Fibroblast of villous mesenchyme (primary cell): ENCODE measurements around the gene ARX. TPM values are rescaled to one million over a fixed set of nuclear protein-coding genes. Genes with fewer than 3 reads are reported as not detected.

Source experiments
- DNase-seq: peaks from one replicate; pipeline ENCODE4 v3.0.0-alpha.2; 2010; ENCODE audit warnings: low read depth
- H3K4me3 ChIP-seq: 2 replicates; pipeline ENCODE4 v1.5.1; 2011; ENCODE audit warnings: low read depth, mild to moderate bottlenecking, low read length
- total RNA-seq: library from RNA; depleted of rRNA; stranded (reverse); fragments of >200 nt; gene quantifications from 2 replicates; pipeline ENCODE4 v1.2.3, GENCODE V29; 2012
- TF ChIP-seq, protein P1 (sequence below): IDR thresholded peaks from 2 replicates; pipeline ENCODE4 v1.5.1; 2012; ENCODE audit warnings: low read depth, mild to moderate bottlenecking, low read length; ENCODE audit not compliant: insufficient read depth

The ARX gene
- total RNA-seq, 1 donor: not detected

DNA sequence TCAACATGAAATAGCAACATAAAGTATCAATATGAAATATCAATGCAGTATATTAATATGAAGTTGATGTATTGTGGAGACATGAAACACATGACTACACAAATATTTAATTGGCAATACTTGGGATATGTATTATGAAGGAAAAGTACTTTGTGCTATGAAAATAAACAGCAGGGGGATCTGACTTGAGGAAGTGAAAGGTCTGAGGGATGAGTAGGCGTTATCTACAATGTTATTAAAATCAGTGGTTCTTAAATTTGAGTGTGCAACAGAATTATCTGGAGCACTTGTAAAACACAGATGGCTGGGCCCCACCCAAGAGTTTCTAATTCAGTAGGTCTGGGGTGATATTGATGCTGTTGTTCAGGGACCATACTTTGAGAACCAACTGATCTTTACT is 27.4 kb upstream of the ARX start:
- TF ChIP-seq, protein P1, sequence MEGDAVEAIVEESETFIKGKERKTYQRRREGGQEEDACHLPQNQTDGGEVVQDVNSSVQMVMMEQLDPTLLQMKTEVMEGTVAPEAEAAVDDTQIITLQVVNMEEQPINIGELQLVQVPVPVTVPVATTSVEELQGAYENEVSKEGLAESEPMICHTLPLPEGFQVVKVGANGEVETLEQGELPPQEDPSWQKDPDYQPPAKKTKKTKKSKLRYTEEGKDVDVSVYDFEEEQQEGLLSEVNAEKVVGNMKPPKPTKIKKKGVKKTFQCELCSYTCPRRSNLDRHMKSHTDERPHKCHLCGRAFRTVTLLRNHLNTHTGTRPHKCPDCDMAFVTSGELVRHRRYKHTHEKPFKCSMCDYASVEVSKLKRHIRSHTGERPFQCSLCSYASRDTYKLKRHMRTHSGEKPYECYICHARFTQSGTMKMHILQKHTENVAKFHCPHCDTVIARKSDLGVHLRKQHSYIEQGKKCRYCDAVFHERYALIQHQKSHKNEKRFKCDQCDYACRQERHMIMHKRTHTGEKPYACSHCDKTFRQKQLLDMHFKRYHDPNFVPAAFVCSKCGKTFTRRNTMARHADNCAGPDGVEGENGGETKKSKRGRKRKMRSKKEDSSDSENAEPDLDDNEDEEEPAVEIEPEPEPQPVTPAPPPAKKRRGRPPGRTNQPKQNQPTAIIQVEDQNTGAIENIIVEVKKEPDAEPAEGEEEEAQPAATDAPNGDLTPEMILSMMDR: no peak
- no peak for DNase-seq
- no peak overlapping the region for H3K4me3 ChIP-seq

DNA sequence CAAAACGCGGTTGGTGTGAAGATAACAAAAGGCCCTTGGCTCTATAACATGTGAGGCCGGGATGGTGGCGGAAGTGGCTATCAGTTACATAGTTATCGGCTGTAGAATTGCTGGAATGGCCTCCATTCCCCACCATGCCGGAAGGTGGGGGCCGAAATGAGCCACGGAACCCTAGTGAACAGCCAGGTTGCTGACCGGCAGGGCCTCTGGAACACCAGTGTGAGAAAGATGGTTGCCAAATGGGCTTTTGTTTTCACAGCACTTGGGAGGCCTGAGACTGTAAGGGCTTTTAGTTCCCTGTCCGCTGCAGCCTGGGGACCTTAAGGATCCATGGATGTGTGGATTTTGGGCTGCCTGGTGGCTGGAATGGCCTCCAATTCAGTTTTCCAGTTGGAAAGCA is 23.3 kb upstream of the ARX start:
- no peak overlapping the region for H3K4me3 ChIP-seq
- no peak for DNase-seq
- TF ChIP-seq, protein P1: no peak

DNA sequence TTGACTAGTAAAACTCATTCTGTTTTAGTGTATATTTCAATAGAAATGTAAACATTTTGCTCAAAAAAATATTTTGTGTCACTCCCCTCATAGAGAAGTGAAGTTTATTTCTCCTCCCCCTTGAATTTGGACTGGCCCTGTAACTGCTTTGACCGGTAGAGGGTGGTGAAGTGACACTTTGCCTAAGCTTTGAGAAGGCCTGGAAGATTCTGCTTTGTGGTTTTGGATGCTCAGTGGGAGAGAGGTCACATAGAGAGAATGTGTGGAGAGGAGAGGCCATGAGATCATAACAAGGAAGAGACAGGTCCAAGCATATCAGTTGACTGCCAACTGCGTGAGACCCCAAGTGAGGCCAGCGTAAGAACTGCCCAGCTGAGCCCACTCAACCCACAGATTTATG is 19.1 kb upstream of the ARX start:
- TF ChIP-seq, protein P1: peak; percentile 29
- DNase-seq: no peak
- H3K4me3 ChIP-seq: no peak overlapping the region

DNA sequence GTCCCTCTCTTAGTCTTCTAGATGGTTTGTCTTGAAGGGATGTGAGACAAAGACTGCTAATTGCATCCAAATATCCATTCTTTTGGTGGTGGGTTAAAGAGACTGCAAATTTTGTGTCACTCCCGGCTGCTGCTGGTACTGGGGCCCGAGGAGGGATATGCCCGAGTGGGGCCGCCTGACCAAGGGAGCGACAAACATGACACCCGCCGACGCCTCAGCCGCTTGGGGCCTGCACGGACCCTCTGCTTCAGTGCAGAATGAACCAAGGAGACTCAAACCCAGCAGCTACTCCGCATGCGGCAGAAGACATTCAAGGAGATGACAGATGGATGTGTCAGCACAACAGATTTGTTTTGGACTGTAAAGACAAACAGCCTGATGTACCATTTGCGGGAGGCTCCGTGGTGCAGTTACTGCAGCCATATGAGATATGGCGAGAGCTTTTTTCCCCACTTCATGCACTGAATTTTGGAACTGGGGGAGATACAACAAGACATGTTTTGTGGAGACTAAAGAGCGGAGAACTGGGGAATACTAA is 13.6 kb upstream of the ARX start:
- no peak for DNase-seq
- TF ChIP-seq, protein P1: no peak
- no peak overlapping the region for H3K4me3 ChIP-seq

DNA sequence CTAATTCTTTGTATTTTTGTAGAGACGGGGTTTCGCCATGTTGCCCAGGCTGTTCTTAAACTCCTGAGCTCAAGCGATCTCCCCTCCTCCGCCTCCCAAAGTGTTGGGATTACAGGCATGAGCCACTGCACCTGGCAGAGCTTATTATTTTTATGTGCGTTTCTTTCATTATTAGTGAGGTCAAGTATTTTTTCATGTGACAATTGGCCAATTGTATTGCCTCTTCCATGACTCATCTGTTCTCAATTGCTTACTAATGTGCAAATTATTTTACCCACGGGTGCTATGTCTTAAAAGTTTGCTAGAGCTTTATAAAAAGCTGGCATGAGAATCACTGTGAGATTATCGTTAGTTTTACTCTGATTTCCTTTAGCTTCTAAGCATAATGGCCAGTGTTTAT is 13.0 kb upstream of the ARX start:
- no peak overlapping the region for H3K4me3 ChIP-seq
- DNase-seq: no peak
- TF ChIP-seq, protein P1: no peak

DNA sequence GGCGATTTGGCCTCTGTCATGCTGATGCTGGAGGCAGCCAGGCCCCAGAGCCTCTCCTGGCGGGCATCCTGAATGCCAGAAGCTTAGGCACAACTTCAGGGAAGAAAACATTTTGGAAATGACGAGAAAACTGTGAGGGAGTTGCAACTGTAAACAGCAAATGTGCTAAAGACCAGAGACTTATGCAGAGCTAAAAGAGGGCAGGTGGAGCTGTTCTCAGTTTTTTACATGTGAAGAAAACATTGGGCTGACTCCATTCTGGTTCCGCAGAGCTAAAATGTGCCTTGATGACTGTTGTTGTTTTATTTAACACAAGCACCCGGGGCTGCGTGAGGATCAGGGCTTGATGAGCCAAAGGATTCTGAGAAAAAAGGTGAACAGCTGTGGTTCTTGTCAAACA is 10.8 kb upstream of the ARX start:
- H3K4me3 ChIP-seq: no peak overlapping the region
- TF ChIP-seq, protein P1: no peak
- no peak for DNase-seq

DNA sequence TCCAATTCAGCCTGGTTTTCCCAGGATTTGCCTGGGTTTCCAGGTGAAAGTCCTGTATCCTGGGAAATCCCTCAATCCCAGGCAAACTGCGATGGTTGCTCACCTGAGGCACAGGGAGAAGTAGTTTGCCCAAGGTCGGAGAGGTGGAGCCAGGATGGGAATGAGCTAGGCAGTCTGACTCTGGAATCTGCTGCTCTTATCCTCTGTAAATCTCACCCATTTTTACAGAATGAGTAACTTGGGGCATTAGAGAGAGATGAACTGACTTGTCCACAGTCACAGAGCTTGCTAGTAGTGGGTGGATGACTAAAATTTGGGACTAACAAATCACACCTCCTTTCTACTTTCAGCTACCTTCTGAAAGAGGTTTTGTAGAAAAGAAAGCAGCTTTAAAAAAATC is 9.8 kb upstream of the ARX start:
- TF ChIP-seq, protein P1: no peak
- no peak for DNase-seq
- H3K4me3 ChIP-seq: no peak overlapping the region
